ENCODE measurements around the gene GJB2. TPM values are rescaled to one million over a fixed set of nuclear protein-coding genes. Genes with fewer than 3 reads are reported as not detected.
A peak's percentile ranks its signal among the peaks of the same experiment; 100 is the strongest.

GJB2 gene
- polyA plus RNA-seq, 1 donor = 0.53 TPM

GRCh38 chr13:20192158-20192835, 441 bp downstream of the GJB2 start:
- no peak for DNase-seq

GRCh38 chr13:20191311-20192157, 1.2 kb downstream of the GJB2 start:
- no peak for DNase-seq

- no peak for DNase-seq
These were observed 2.0 kb downstream of the GJB2 start for GRCh38 chr13:20190481-20191310.

GRCh38 chr13:20190076-20190475, 2.7 kb downstream of the GJB2 start:
- DNase-seq = no peak

- DNase-seq = no peak
These were observed 3.8 kb downstream of the GJB2 start for GRCh38 chr13:20188667-20189553.

GRCh38 chr13:20186771-20187170, 6.0 kb downstream of the GJB2 start:
- no peak for DNase-seq

- no peak for DNase-seq
These were observed 7.2 kb downstream of the GJB2 start for GRCh38 chr13:20185366-20186056.

GRCh38 chr13:20182231-20182846, 10.4 kb downstream of the GJB2 start:
- DNase-seq = peak; percentile 62

- no peak for DNase-seq
These were observed 11.6 kb downstream of the GJB2 start for GRCh38 chr13:20181188-20181587.

- no peak for DNase-seq
These were observed 14.6 kb downstream of the GJB2 start for GRCh38 chr13:20178156-20178555.

GRCh38 chr13:20177049-20177831, 15.5 kb downstream of the GJB2 start:
- no peak for DNase-seq

- no peak for DNase-seq
These were observed 16.7 kb downstream of the GJB2 start for GRCh38 chr13:20175907-20176652.

- DNase-seq = no peak
These were observed 17.3 kb downstream of the GJB2 start for GRCh38 chr13:20175406-20175794.

GRCh38 chr13:20174656-20175405, 17.9 kb downstream of the GJB2 start:
- no peak for DNase-seq

GRCh38 chr13:20173116-20173746, 19.5 kb downstream of the GJB2 start:
- no peak for DNase-seq

GRCh38 chr13:20171364-20171763, 21.4 kb downstream of the GJB2 start:
- DNase-seq = no peak

GRCh38 chr13:20170921-20171320, 21.8 kb downstream of the GJB2 start:
- no peak for DNase-seq

GRCh38 chr13:20168396-20168795, 24.3 kb downstream of the GJB2 start:
- DNase-seq = no peak
